Mesenchymal stem cell (in vitro differentiated cells and primary cell): Measurements from ENCODE around the gene ELOVL7.

ENCODE experiments used
- DNase-seq: peaks from one replicate; pipeline ENCODE4 v3.0.0-alpha.2; 2013
- H2AFZ ChIP-seq: one replicate; pipeline ENCODE4 v1.6.1; 2013; ENCODE audit warnings: low read depth, mild to moderate bottlenecking, control low read depth, inconsistent platforms, low read length, moderate library complexity
- H2AK5ac ChIP-seq: 2 replicates; pipeline ENCODE4 v1.6.1; 2013; ENCODE audit warnings: low read length, moderate library complexity, mild to moderate bottlenecking, inconsistent platforms; ENCODE audit not compliant: severe bottlenecking
- H2BK120ac ChIP-seq: one replicate; pipeline ENCODE4 v1.6.1; 2013; ENCODE audit warnings: low read depth, mild to moderate bottlenecking, inconsistent platforms, low read length, moderate library complexity
- H2BK12ac ChIP-seq, 2 experiments: one replicate each; pipeline ENCODE4 v1.6.1; 2013; ENCODE audit warnings: inconsistent platforms in 2 of 2, low read length in 2 of 2, mild to moderate bottlenecking in 2 of 2, moderate library complexity in 2 of 2, control low read depth in 1 of 2
- H2BK15ac ChIP-seq: one replicate; pipeline ENCODE4 v1.6.1; 2013; ENCODE audit warnings: mild to moderate bottlenecking, low read depth, inconsistent platforms; ENCODE audit not compliant: poor library complexity, severe bottlenecking
- H2BK5ac ChIP-seq: 2 replicates; pipeline ENCODE4 v1.6.1; 2013; ENCODE audit warnings: low read depth, mild to moderate bottlenecking, low read length, control low read depth, inconsistent platforms; ENCODE audit not compliant: poor library complexity, severe bottlenecking
- H3K14ac ChIP-seq, 2 experiments: one replicate each; pipeline ENCODE4 v1.6.1; 2013; ENCODE audit warnings: inconsistent platforms in 2 of 2, low read length in 2 of 2, control low read depth in 1 of 2, mild to moderate bottlenecking in 1 of 2, moderate library complexity in 1 of 2
- H3K18ac ChIP-seq, 2 experiments: one replicate each; pipeline ENCODE4 v1.6.1; 2013; ENCODE audit warnings: inconsistent platforms in 2 of 2, low read length in 2 of 2, control low read depth in 1 of 2, low read depth in 1 of 2, mild to moderate bottlenecking in 1 of 2
- H3K23ac ChIP-seq, 2 experiments: one replicate each; pipeline ENCODE4 v1.6.1; 2013; ENCODE audit warnings: inconsistent platforms in 2 of 2, low read length in 2 of 2, mild to moderate bottlenecking in 2 of 2, moderate library complexity in 2 of 2, control low read depth in 1 of 2
- H3K27ac ChIP-seq: 2 replicates; pipeline ENCODE4 v1.5.1; 2013; ENCODE audit warnings: mild to moderate bottlenecking, moderate library complexity, low read length, control low read depth, inconsistent platforms; ENCODE audit not compliant: poor library complexity, severe bottlenecking
- H3K27me3 ChIP-seq, 2 experiments: 2 replicates each; pipeline versions ENCODE4 v1.6.1 to v1.7.0; 2013; ENCODE audit warnings: low read length in 2 of 2, mild to moderate bottlenecking in 2 of 2, moderate library complexity in 2 of 2, control low read depth in 1 of 2, inconsistent platforms in 1 of 2; ENCODE audit not compliant: control insufficient read depth in 1 of 2, insufficient read depth in 1 of 2
- H3K36me3 ChIP-seq, 2 experiments: 2 replicates each; pipeline versions ENCODE4 v1.6.1 to v1.7.0; 2013; ENCODE audit warnings: low read length in 2 of 2, control low read depth in 1 of 2, inconsistent platforms in 1 of 2, low read depth in 1 of 2, mild to moderate bottlenecking in 1 of 2; ENCODE audit not compliant: insufficient read depth in 2 of 2, control insufficient read depth in 1 of 2
- H3K4ac ChIP-seq, 2 experiments: one replicate each; pipeline ENCODE4 v1.6.1; 2013; ENCODE audit warnings: inconsistent platforms in 2 of 2, low read length in 2 of 2, mild to moderate bottlenecking in 2 of 2, moderate library complexity in 2 of 2, control low read depth in 1 of 2, low read depth in 1 of 2
- H3K4me1 ChIP-seq: 2 replicates; pipeline ENCODE4 v1.6.1; 2013; ENCODE audit warnings: low read depth, low read length, control low read depth; ENCODE audit not compliant: control insufficient read depth, insufficient read depth
- H3K4me2 ChIP-seq: 2 replicates; pipeline ENCODE4 v1.6.1; 2013; ENCODE audit warnings: low read length, mild to moderate bottlenecking, inconsistent platforms; ENCODE audit not compliant: poor library complexity, severe bottlenecking
- H3K4me3 ChIP-seq, 2 experiments: 2 replicates each; pipeline versions ENCODE4 v1.5.1 to v1.7.0; 2013; ENCODE audit warnings: low read length in 2 of 2, mild to moderate bottlenecking in 2 of 2, control low read depth in 1 of 2, low read depth in 1 of 2; ENCODE audit not compliant: insufficient read depth in 1 of 2
- H3K79me1 ChIP-seq: replicated peaks from 2 replicates; pipeline ENCODE4 v1.6.1; 2013; ENCODE audit warnings: mild to moderate bottlenecking, control low read depth, low read length, inconsistent platforms; ENCODE audit not compliant: poor library complexity, severe bottlenecking
- H3K9ac ChIP-seq: 2 replicates; pipeline ENCODE4 v1.7.0; 2013; ENCODE audit warnings: mild to moderate bottlenecking, low read length, moderate library complexity
- H3K9me3 ChIP-seq: 2 replicates; pipeline ENCODE4 v1.7.0; 2013; ENCODE audit warnings: mild to moderate bottlenecking, low read length; ENCODE audit not compliant: control insufficient read depth
- H4K8ac ChIP-seq: one replicate; pipeline ENCODE4 v1.6.1; 2013; ENCODE audit warnings: inconsistent platforms, mild to moderate bottlenecking, low read length, moderate library complexity
- H4K91ac ChIP-seq: one replicate; pipeline ENCODE4 v1.6.1; 2013; ENCODE audit warnings: mild to moderate bottlenecking, low read length, inconsistent platforms
- WGBS: methylation state at CpG from one replicate; pipeline ENCODE4 v1.1.7; 2013; ENCODE audit warnings: mixed read lengths; 5-methylcytosine and 5-hydroxymethylcytosine counted together

ELOVL7 gene

DNA sequence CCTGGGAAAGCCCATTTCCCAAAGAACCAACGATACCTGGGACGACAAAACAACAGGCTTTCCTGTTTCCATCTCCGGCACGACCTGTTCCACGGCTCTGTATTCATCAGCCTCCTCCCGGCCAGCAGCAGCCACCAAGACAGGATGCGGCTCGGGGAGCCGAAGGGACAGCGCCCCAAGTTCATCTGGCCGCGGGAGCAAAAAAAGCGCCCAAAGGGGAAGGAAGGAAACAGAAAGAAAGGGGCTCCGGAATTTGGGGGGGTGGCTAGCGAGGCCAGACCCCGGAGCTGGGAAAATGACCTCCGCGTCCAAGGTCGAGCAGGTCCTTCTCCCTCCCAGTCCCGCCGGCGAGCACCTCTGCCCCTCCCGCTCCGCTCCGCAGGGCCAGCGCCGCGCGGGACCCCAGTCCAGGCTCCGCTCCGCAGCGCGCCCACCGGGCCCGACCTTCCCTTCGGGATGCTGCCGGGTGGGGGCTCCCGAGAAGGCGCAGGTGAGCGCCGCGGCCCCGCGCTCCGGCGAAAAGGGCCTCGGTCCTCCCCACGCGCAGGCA lies 608 bp downstream of the ELOVL7 start:
- H3K4me1 ChIP-seq = peaks cover 8% of the 10 kb centered on the region
- H2BK120ac ChIP-seq = no peak overlapping the region
- no peak for DNase-seq
- H3K14ac ChIP-seq = no peak overlapping the region
- under 1% methylated on average over 41 of the region's 49 CpGs for WGBS
- no peaks in the 10 kb centered on the region for H3K9me3 ChIP-seq
- no peak overlapping the region for H4K91ac ChIP-seq
- H3K4me3 ChIP-seq = peak overlapping the region; percentile 73 to 77
- H3K27me3 ChIP-seq = peaks cover 16 to 61% of the 10 kb centered on the region in 2 experiments
- H3K9ac ChIP-seq = peak overlapping the region; percentile 58
- H3K36me3 ChIP-seq = no peaks in the 10 kb centered on the region
- no peak overlapping the region for H3K4ac ChIP-seq
- no peak overlapping the region for H3K18ac ChIP-seq
- no peak overlapping the region for H2BK5ac ChIP-seq
- H2BK12ac ChIP-seq = no peak overlapping the region
- H2BK15ac ChIP-seq = no peak overlapping the region
- H2AK5ac ChIP-seq = no peak overlapping the region
- no peaks in the 10 kb centered on the region for H3K79me1 ChIP-seq
- no peak overlapping the region for H3K27ac ChIP-seq
- no peak overlapping the region for H3K23ac ChIP-seq
- peak overlapping the region; percentile 23 for H2AFZ ChIP-seq
- peak overlapping the region; percentile 94 for H3K4me2 ChIP-seq
- H4K8ac ChIP-seq = no peak overlapping the region

DNA sequence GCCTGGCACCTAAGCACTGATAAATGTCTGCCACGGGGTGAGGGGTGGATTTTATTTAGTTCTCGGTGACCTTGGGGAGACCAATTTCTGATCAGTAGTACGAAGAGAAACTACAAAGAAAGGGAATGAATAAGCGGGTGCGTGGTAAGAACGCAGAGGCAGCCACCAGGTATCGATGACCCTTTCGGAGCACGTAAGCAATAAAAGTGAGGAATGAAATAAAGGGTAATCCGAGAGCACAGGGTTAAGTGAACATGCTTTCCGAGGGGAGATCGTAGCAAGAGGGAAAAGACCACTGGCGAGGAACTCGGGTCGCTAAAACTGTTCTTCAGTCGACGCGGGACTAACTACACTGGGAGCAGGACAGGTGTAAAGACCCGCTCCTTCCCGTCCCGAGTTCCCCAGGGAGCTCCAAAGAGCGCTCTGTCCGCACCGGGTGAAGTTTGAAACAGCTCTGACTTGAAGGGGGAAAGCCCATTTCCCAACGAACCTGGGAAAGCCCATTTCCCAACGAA lies 1.1 kb downstream of the ELOVL7 start:
- Histone ChIP-seq H3K27me3 (peaks cover 16 to 61% of the 10 kb centered on the region in 2 experiments), H4K8ac (no peak overlapping the region), H2AK5ac (no peak overlapping the region), H2BK5ac (no peak overlapping the region), H4K91ac (no peak overlapping the region), H3K18ac (no peak overlapping the region), H3K4me3 (peak overlapping the region; percentile 73 to 77), H3K36me3 (no peaks in the 10 kb centered on the region), H3K4ac (no peak overlapping the region), H3K14ac (no peak overlapping the region), H3K4me2 (peak overlapping the region; percentile 94), H3K4me1 (peaks cover 8% of the 10 kb centered on the region), H3K9me3 (no peaks in the 10 kb centered on the region), H2AFZ (no peak overlapping the region), H2BK12ac (no peak overlapping the region), H2BK120ac (no peak overlapping the region), H3K79me1 (no peaks in the 10 kb centered on the region), H3K23ac (peak overlapping the region in 1 of 2 experiments; percentile 64), H3K27ac (no peak overlapping the region), H3K9ac (peak overlapping the region; percentile 58), H2BK15ac (no peak overlapping the region)
- DNase-seq = peak; percentile 21
- WGBS = 2% methylated on average over 26 of the region's 26 CpGs

DNA sequence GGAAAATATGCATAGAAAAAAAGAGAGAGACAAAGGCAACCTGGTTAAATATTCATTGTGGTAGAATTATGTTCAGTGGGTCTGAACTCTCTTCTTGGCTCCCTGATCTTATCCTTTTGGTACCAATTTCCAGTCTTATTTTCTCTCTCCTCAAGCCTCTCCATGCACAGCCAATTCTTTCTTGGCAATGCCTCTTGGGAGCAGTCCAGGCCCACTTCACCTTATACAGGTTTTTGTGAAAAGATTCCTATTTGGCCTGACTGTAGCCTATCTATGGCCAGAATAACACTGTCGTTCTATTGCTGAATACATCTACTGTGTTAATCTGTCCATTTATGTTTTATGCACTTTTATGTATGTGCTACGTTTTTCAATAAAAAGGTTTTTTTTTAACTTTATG lies 2.7 kb downstream of the ELOVL7 start:
- no peak overlapping the region for H4K91ac ChIP-seq
- no peak overlapping the region for H3K4me3 ChIP-seq
- H2BK120ac ChIP-seq = no peak overlapping the region
- H3K4ac ChIP-seq = no peak overlapping the region
- no peak overlapping the region for H3K27ac ChIP-seq
- no CpG with 5 or more reads among the region's 2 CpGs for WGBS
- no peaks in the 10 kb centered on the region for H3K79me1 ChIP-seq
- peaks cover 8% of the 10 kb centered on the region for H3K4me1 ChIP-seq
- H3K36me3 ChIP-seq = no peaks in the 10 kb centered on the region
- no peak overlapping the region for H3K14ac ChIP-seq
- no peak overlapping the region for H2BK12ac ChIP-seq
- H2AK5ac ChIP-seq = no peak overlapping the region
- no peak overlapping the region for H3K23ac ChIP-seq
- no peak overlapping the region for H3K18ac ChIP-seq
- H3K27me3 ChIP-seq = peaks cover 16 to 60% of the 10 kb centered on the region in 2 experiments
- no peak overlapping the region for H2BK5ac ChIP-seq
- no peak overlapping the region for H2AFZ ChIP-seq
- DNase-seq = no peak
- no peak overlapping the region for H2BK15ac ChIP-seq
- no peaks in the 10 kb centered on the region for H3K9me3 ChIP-seq
- no peak overlapping the region for H3K4me2 ChIP-seq
- no peak overlapping the region for H4K8ac ChIP-seq
- no peak overlapping the region for H3K9ac ChIP-seq

DNA sequence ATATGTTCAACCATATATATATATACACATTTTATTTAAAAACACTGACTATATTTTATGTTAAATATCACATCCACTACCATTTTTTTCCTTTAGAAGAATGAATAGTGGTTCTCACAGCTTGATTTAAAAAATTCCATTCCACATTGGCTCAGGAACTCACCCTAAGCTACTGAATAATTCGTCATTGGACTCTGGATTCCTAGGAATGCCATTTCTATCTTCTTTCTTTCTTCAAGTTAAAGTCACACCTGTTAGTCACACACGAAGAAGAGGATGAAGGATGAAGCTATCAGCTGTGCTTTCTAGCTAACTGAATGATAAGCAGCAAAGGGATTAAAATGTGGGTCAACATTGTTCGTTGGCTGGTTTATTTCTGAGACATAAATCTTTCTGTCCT lies 7.9 kb downstream of the ELOVL7 start:
- no peaks in the 10 kb centered on the region for H3K9me3 ChIP-seq
- no peak overlapping the region for H3K4me3 ChIP-seq
- H2AFZ ChIP-seq = no peak overlapping the region
- H3K23ac ChIP-seq = no peak overlapping the region
- H3K36me3 ChIP-seq = no peaks in the 10 kb centered on the region
- no peak overlapping the region for H2BK5ac ChIP-seq
- H4K91ac ChIP-seq = no peak overlapping the region
- no peak for DNase-seq
- no peak overlapping the region for H3K4ac ChIP-seq
- H3K14ac ChIP-seq = no peak overlapping the region
- no peak overlapping the region for H2BK15ac ChIP-seq
- 67% methylated on average over 3 of the region's 3 CpGs for WGBS
- H3K4me1 ChIP-seq = no peaks in the 10 kb centered on the region
- no peak overlapping the region for H3K9ac ChIP-seq
- H3K18ac ChIP-seq = no peak overlapping the region
- no peak overlapping the region for H3K4me2 ChIP-seq
- no peak overlapping the region for H2BK12ac ChIP-seq
- H2AK5ac ChIP-seq = no peak overlapping the region
- no peak overlapping the region for H4K8ac ChIP-seq
- no peak overlapping the region for H3K27ac ChIP-seq
- no peaks in the 10 kb centered on the region for H3K79me1 ChIP-seq
- H2BK120ac ChIP-seq = no peak overlapping the region
- peaks cover 0 to 13% of the 10 kb centered on the region in 2 experiments for H3K27me3 ChIP-seq
